Kidney (tissue), 14 donors: ENCODE results near the gene RSU1. TPM values are rescaled to one million over a fixed set of nuclear protein-coding genes. Genes with fewer than 3 reads are reported as not detected.
A peak's percentile ranks its signal among the peaks of the same experiment; 100 is the strongest.

Experiments used
- DNase-seq, 5 donors: peaks; one replicate each; pipeline ENCODE4 v3.0.0-alpha.2; 2013 to 2020
- FAIRE-seq: peaks from 2 replicates; lab custom pipeline; 2012; peaks lifted over from hg19 to GRCh38; lab: Jason Lieb, UNC
- H3K27ac ChIP-seq, 2 donors: one replicate each; pipeline ENCODE4 v1.7.0; 2013; ENCODE audit warnings: low read depth in 2 of 2, low read length in 2 of 2, inconsistent platforms in 1 of 2
- H3K27me3 ChIP-seq: one replicate; pipeline ENCODE4 v1.7.1; 2013; ENCODE audit warnings: low read length, inconsistent platforms; ENCODE audit not compliant: control insufficient read depth, insufficient read depth
- H3K36me3 ChIP-seq, 3 donors: one replicate each; pipeline versions ENCODE4 v1.7.0 to v1.7.1; 2013; ENCODE audit warnings: low read length in 3 of 3, control low read depth in 1 of 3, inconsistent platforms in 1 of 3; ENCODE audit not compliant: insufficient read depth in 3 of 3, control insufficient read depth in 2 of 3
- H3K4me1 ChIP-seq, 3 donors: one replicate each; pipeline versions ENCODE4 v1.7.0 to v1.7.1; 2013; ENCODE audit warnings: low read length in 3 of 3, inconsistent platforms in 1 of 3, low read depth in 1 of 3; ENCODE audit not compliant: control insufficient read depth in 2 of 3, insufficient read depth in 2 of 3
- H3K4me3 ChIP-seq, 3 donors: one replicate each; pipeline versions ENCODE4 v1.7.0 to v1.8.1; 2013; ENCODE audit warnings: low read length in 3 of 3, control low read depth in 1 of 3, inconsistent platforms in 1 of 3
- H3K9ac ChIP-seq, 3 donors: one replicate each; pipeline versions ENCODE4 v1.7.0 to v1.7.1; 2013; ENCODE audit warnings: low read length in 3 of 3, control low read depth in 1 of 3, inconsistent platforms in 1 of 3
- H3K9me3 ChIP-seq, 3 donors: one replicate each; pipeline versions ENCODE4 v1.7.0 to v1.7.1; 2013; ENCODE audit warnings: low read length in 3 of 3, control low read depth in 1 of 3, inconsistent platforms in 1 of 3; ENCODE audit not compliant: control insufficient read depth in 2 of 3, insufficient read depth in 1 of 3
- intact Hi-C: fragments of 100-400 bp; cut with DNase I; formaldehyde crosslinking; loops from one replicate; pipeline ENCODE4 v1.11.1; 2022
- polyA plus RNA-seq: library from polyadenylated mRNA; stranded (reverse); fragments of 350-450 nt; fragmentation: Illumina TruSeq; extraction: RNeasy Lipid Tissue Mini Kit (QIAGEN cat#74804); gene quantifications from one replicate; pipeline ENCODE4 v1.2.3, GENCODE V29; 2014; ENCODE audit warnings: low read depth, low replicate concordance; ENCODE audit not compliant: insufficient read depth
- total RNA-seq: library from RNA; stranded (reverse); fragmentation: NEBNext Ultra II Directional; extraction: Animal tissue kit (Norgen Biotek cat#: 25700); gene quantifications from one replicate; pipeline ENCODE4 v1.2.1, GENCODE V29; 2021
- TF ChIP-seq, protein P1 (sequence below): IDR thresholded peaks from 3 replicates; pipeline ENCODE4 v1.5.1; 2012; ENCODE audit warnings: mild to moderate bottlenecking, moderate library complexity, borderline replicate concordance; ENCODE audit not compliant: insufficient read depth; ENCODE audit errors: extremely low read depth
- donor health status: control.
- donor health status: control.
- donor health status: control.
- donor health status: control.
- donor health status: control.
- donor health status: DM: yes; HTN: yes; CAD: no.
- donor health status: Normal renal cell carcinoma (clear cell type).

Gene RSU1
- total and polyA plus RNA-seq, 2 donors from 2014 or later: 44.6 to 72.4 TPM

DNA sequence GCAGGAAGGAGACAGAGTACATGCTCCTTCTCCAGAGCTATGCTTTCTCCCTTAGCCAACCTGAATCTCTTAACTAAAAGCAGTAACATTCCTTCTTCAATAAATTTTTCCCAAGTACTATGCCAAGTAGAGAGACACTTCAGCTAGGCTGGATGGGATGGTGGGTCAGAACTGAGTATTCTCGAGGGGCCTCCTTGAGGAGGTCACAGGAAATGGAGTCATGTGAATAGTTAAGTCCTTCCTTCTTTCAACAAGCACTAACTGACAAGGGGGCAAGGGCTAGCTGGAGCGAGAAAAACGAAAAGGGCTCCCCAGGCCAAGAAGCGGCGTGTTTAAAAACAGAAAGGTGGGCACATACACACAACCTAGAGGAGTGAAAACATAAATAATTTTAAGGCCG is 5.5 kb downstream of the RSU1 start:
- FAIRE-seq (no peak), DNase-seq (no peak)
- Histone ChIP-seq H3K4me3 (no peak overlapping the region), H3K9me3 (no peaks in the 10 kb centered on the region), H3K27me3 (no peaks in the 10 kb centered on the region), H3K36me3 (no peaks in the 10 kb centered on the region), H3K9ac (no peak overlapping the region), H3K27ac (no peak overlapping the region), H3K4me1 (peaks cover 0 to 7% (median 3%) of the 10 kb centered on the region in 3 donors)
- intact Hi-C loops: no loop called here
- TF ChIP-seq, protein P1, sequence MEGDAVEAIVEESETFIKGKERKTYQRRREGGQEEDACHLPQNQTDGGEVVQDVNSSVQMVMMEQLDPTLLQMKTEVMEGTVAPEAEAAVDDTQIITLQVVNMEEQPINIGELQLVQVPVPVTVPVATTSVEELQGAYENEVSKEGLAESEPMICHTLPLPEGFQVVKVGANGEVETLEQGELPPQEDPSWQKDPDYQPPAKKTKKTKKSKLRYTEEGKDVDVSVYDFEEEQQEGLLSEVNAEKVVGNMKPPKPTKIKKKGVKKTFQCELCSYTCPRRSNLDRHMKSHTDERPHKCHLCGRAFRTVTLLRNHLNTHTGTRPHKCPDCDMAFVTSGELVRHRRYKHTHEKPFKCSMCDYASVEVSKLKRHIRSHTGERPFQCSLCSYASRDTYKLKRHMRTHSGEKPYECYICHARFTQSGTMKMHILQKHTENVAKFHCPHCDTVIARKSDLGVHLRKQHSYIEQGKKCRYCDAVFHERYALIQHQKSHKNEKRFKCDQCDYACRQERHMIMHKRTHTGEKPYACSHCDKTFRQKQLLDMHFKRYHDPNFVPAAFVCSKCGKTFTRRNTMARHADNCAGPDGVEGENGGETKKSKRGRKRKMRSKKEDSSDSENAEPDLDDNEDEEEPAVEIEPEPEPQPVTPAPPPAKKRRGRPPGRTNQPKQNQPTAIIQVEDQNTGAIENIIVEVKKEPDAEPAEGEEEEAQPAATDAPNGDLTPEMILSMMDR: no peak

DNA sequence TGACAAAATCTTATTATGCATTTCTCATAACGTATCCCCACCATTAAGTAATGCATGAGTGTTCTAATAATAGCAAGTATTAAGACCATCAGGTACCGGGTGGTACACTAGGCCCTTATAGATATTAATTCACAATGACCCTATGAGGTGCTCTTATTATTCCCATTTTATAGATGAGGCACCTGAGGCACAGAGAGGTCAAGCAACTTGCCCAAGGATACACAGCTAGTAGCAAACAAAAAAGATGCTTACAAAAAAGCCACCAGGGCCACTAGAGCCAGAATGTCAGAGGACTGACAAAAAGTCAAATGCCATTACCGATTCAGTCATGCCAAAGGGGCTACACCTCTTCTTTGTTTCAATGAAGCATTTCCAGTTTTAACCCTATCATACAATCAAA is 5.9 kb downstream of the RSU1 start:
- Histone ChIP-seq H3K9ac (no peak overlapping the region), H3K27ac (no peak overlapping the region), H3K36me3 (no peaks in the 10 kb centered on the region), H3K4me3 (no peak overlapping the region), H3K27me3 (no peaks in the 10 kb centered on the region), H3K4me1 (peaks cover 0 to 2% (median 2%) of the 10 kb centered on the region in 3 donors), H3K9me3 (no peaks in the 10 kb centered on the region)
- TF ChIP-seq, protein P1: no peak
- no peak for FAIRE-seq
- no peak for DNase-seq
- intact Hi-C loops: no loop called here

DNA sequence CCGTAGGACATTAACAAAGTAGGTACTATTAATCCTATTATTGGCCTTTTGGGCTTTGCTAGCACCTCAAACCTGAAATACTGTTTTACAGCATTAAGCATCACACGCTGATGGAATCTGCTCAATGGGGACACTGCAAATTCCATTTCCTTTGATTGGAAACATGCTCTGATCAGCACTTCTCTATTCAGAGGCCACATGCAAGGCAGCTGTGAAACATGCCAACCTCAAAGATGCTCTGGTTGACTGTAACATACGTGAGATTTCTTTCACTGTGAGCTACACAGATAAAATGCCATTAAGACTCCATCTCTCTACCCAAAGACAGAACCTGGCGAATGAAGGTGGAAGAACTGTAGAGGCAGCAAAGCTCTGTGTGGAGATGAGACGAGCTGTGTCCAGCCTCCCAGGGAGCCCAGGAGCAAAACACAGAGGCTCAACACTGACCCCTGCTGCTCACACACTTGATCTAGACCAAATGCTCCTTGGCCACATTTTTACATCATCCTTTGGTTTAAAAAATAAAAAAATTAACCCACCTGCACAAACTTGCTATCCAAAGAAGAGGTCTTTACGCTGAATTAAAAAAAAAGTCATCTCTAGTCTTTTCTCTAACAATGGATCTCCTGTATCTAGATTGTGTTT is 8.0 kb downstream of the RSU1 start:
- TF ChIP-seq, protein P1: peak; percentile 35
- no peak overlapping the region for H3K9ac ChIP-seq
- H3K9me3 ChIP-seq: no peaks in the 10 kb centered on the region
- FAIRE-seq: no peak
- H3K4me3 ChIP-seq: no peak overlapping the region
- H3K27ac ChIP-seq: no peak overlapping the region
- peak in 1 of 5 donors; percentile 27 for DNase-seq
- H3K4me1 ChIP-seq: no peaks in the 10 kb centered on the region
- no peaks in the 10 kb centered on the region for H3K27me3 ChIP-seq
- H3K36me3 ChIP-seq: no peaks in the 10 kb centered on the region
- intact Hi-C loops: no loop called here

DNA sequence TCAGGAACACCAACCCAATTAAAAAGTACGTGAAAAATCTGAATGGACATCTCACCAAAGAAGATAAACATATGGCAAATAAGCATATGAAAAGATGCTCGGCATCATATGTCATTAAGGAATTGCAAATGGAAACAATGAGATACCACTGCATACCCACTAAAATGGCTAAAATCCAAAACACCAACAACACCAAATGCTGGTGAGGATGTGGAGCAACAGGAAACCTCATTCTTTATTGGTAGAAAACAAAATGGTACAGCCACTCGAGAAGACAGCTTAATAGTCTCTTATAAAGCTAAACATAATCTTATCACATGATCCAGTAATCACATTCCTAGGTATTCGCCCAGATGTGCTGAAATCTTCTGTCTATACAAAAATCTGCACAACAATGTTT is 13.1 kb downstream of the RSU1 start:
- Histone ChIP-seq H3K27ac (no peak overlapping the region), H3K9me3 (no peaks in the 10 kb centered on the region), H3K4me1 (no peaks in the 10 kb centered on the region), H3K9ac (no peak overlapping the region), H3K4me3 (no peak overlapping the region), H3K36me3 (no peaks in the 10 kb centered on the region), H3K27me3 (no peaks in the 10 kb centered on the region)
- FAIRE-seq (no peak), DNase-seq (no peak)
- intact Hi-C loops: no loop called here
- TF ChIP-seq, protein P1: no peak
